NT2/D1 (cell line): ENCODE measurements around the gene DNAH8.

Experiments used
- DNase-seq: peaks from one replicate; pipeline ENCODE4 v3.0.0-alpha.2; 2011; ENCODE audit warnings: low read depth, low spot score
- H3K27me3 ChIP-seq: 2 replicates; pipeline ENCODE4 v1.6.0; 2011; ENCODE audit warnings: mild to moderate bottlenecking; ENCODE audit not compliant: insufficient read length, insufficient read depth
- H3K36me3 ChIP-seq: 2 replicates; pipeline ENCODE4 v1.6.1; 2011; ENCODE audit warnings: mild to moderate bottlenecking, low read length, mixed read lengths; ENCODE audit not compliant: insufficient read depth, insufficient read length
- H3K4me1 ChIP-seq: 2 replicates; pipeline ENCODE4 v1.5.1; 2011; ENCODE audit not compliant: insufficient read depth, insufficient read length
- H3K4me3 ChIP-seq: 2 replicates; pipeline ENCODE4 v1.5.1; 2011; ENCODE audit warnings: low read depth; ENCODE audit not compliant: insufficient read length
- H3K9ac ChIP-seq: 2 replicates; pipeline ENCODE4 v1.6.0; 2011; ENCODE audit warnings: low read depth; ENCODE audit not compliant: insufficient read length
- H3K9me3 ChIP-seq: 2 replicates; pipeline ENCODE4 v1.5.1; 2011; ENCODE audit warnings: mild to moderate bottlenecking, low read length; ENCODE audit not compliant: insufficient read depth
- SUZ12 ChIP-seq: IDR thresholded peaks from 2 replicates; pipeline ENCODE4 v1.6.1; 2011; ENCODE audit not compliant: insufficient read length, insufficient read depth; ENCODE audit errors: extremely low read depth
- YY1 ChIP-seq: IDR thresholded peaks from 2 replicates; pipeline ENCODE4 v1.6.1; 2011; ENCODE audit not compliant: insufficient read length, insufficient read depth
- ZNF274 ChIP-seq: IDR thresholded peaks from 2 replicates; pipeline ENCODE4 v1.6.1; 2011; ENCODE audit warnings: mild to moderate bottlenecking, low read depth, low read length

The DNAH8 gene

DNA sequence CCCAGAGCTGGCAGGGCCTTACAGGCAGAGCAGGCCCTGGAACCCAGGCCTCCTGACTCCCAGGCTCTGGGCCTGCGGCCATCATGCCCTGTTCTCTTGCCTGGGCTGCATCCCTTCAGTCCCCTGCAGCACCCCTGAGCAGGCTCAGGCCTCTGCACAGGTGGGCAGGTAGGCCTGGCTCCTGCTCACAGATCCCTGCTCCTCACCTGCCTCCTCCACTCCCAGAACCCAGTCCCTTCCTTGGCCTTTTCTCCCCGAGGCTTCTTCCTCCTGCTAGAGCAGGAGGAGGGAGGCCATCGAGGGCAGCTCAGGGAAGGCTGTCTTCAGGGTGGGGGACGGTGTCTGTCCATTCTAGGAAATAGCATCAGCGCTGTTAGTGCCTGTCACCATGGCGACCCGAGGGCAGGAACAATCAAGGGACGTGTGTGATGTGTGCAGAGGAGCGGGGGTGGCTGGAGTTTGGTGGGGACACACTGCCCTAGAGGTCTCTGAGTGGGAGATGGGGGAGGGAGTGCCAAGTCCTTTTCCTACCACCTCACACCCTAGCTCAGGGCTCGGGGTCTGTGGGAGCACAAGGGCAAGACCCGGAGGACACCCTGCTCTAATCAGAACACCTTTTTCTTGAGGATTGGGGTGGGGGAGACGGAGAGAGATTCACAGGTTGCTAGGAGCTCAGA lies 360.0 kb downstream of the DNAH8 start:
- no peak overlapping the region for H3K9ac ChIP-seq
- H3K4me1 ChIP-seq, result peaks cover 3% of the 10 kb centered on the region
- H3K4me3 ChIP-seq, result no peak overlapping the region
- no peak for DNase-seq
- no peak for TF ChIP-seq SUZ12
- no peak for TF ChIP-seq ZNF274
- TF ChIP-seq YY1, result no peak
- no peaks in the 10 kb centered on the region for H3K9me3 ChIP-seq
- H3K27me3 ChIP-seq, result no peaks in the 10 kb centered on the region
- no peaks in the 10 kb centered on the region for H3K36me3 ChIP-seq

DNA sequence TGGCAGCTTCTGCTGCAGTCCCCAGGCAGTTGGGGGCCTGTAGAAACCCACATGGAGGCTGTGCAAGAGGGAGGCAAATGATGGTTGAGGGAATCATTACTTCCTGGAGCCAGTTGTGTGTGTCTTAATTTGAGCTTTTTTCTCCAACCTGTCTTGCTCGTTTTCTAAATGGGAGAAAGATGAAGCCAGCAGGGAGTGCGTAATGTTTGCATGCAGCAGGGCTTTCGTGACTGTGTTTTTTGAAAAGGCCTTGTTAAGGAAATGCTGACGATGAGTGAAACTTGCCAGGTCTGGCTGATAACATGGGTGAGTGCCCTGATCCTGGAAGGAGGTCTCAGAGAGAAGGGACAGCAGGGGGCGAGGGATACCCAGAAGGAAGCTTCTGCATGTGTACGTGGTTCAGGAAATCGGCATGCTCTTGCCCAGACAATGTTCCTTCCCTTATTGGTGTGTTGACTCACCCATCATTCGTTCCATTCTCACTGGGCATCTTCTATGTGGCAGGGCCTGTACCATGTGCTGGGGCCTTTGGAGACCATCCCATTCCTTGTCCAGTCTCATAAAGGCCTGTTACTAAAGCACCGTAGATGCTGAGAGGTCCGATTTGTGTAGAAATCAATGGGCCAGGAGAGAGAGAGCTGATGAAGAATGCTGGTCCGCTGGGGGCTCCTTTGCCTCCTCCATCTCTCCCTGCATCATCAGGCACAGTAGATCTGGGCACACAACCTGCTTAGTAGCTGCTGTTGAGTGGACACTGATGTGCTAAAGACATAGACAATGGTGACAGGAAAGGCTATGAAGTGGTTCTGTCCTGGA lies 360.9 kb downstream of the DNAH8 start:
- TF ChIP-seq SUZ12 (no peak), YY1 (no peak), ZNF274 (no peak)

DNA sequence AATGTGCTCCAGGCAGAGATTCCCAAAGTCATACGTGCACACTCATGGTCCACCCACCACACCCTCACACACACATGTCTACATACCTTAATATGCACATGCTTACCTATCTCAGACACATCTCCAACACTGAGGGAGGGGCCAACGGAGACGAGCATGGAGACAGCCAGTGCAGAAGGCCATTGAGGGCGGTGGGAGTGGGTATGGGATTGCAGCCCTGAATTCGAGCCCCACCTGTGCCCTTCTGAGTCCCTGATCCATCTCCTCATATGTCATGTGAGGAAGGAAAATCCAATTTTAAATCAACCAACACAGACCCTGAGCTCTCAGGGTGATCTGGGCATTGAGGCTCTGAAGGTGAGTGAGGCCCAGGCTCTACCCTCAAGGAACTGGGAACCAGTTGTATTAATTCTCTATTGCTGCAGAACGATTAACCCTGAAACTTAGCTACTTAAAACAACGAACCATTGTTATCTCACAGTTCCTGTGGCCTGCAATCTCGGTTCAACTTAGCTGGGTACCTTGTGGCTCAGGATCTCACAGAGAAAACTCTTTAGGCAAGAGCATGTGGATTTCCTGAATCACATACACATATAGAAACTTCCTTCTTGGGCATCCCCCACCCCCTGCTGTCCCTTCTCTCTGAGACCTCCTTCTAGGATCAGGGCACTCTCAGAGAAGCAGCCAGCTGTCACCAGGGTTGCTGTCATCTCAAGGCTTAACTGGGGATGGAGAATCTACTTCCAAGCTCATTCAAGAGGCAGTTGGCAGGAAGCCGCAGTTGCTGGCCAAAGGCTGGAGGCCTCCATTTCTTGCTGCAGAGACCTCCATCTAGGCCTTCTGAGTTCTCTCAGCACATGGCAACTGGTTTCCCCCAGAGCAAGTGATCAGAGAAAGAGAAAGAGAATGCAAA lies 361.8 kb downstream of the DNAH8 start:
- H3K36me3 ChIP-seq, result no peaks in the 10 kb centered on the region
- H3K4me1 ChIP-seq, result peaks cover 3% of the 10 kb centered on the region
- H3K27me3 ChIP-seq, result no peaks in the 10 kb centered on the region
- no peak overlapping the region for H3K9ac ChIP-seq
- TF ChIP-seq ZNF274, result no peak
- no peak for TF ChIP-seq YY1
- TF ChIP-seq SUZ12, result no peak
- no peak for DNase-seq
- no peak overlapping the region for H3K4me3 ChIP-seq
- H3K9me3 ChIP-seq, result no peaks in the 10 kb centered on the region

More for the DNA sequence above, 360.9 kb downstream of the DNAH8 start:
- H3K9me3 ChIP-seq, result no peaks in the 10 kb centered on the region
- H3K36me3 ChIP-seq, result no peaks in the 10 kb centered on the region
- no peak for DNase-seq
- peaks cover 3% of the 10 kb centered on the region for H3K4me1 ChIP-seq
- H3K27me3 ChIP-seq, result no peaks in the 10 kb centered on the region
- no peak overlapping the region for H3K4me3 ChIP-seq
- H3K9ac ChIP-seq, result no peak overlapping the region

DNA sequence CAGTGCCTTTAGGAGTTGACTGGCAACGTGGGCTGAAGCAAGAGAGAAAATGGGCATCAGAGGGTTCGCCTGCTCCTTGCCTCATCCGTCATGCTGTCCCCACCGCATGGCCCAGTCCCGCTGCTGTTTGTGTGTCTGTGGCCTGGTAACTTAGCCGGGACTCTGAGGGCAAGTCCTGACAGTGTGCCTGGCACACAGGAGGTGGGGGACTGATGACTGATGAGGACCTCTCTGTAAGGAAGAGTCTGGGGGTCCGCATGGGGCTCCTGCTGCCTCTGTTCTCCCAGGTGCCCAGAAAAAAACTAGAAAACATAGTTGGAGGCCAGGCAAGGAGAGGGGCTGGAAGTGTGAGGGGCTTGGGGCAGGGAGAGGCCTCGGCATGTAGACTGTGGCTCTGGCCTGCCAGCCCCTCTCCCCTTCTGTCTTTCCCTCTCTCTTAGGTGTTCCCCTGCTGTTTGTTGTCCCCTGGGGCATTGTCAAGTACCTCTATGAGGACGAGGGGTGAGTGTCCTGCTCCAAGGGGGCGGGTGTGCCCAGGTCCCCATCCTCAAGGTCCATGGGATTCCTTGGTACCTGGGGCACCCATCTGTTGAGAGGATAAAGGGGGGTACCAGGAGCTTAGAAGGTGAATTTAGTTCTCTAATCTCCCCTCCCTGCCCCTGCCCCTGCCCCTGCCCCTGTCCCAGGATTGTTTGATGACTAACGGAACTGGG lies 362.9 kb downstream of the DNAH8 start:
- H3K9me3 ChIP-seq, result no peaks in the 10 kb centered on the region
- H3K4me1 ChIP-seq, result peaks cover 3% of the 10 kb centered on the region
- no peak overlapping the region for H3K4me3 ChIP-seq
- DNase-seq, result no peak
- no peaks in the 10 kb centered on the region for H3K36me3 ChIP-seq
- no peak overlapping the region for H3K9ac ChIP-seq
- no peaks in the 10 kb centered on the region for H3K27me3 ChIP-seq
- TF ChIP-seq YY1 (no peak), SUZ12 (no peak), ZNF274 (no peak)

DNA sequence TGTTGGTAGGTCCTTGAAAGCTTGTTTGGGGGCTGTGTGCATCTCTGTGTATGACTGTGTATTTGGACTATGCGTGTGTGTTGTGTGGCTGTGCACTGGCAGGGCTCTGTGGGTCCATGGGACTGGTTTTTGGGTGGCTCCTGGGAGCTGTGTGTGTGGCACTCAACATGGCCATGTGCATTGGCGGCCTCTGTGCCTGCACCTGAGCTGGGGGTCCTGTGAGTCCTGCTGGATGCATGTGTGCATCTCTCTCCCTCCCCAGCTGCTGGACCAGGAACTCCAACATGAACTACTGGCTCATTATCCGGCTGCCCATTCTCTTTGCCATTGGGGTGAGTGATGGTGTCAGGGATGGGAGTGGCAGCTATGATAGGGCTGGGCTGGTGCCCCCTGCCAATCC lies 363.6 kb downstream of the DNAH8 start:
- no peak for TF ChIP-seq ZNF274
- TF ChIP-seq YY1, result no peak
- no peak for TF ChIP-seq SUZ12
- no peaks in the 10 kb centered on the region for H3K27me3 ChIP-seq
- no peak overlapping the region for H3K9ac ChIP-seq
- H3K4me1 ChIP-seq, result peaks cover 3% of the 10 kb centered on the region
- no peaks in the 10 kb centered on the region for H3K36me3 ChIP-seq
- no peak for DNase-seq
- H3K4me3 ChIP-seq, result no peak overlapping the region
- H3K9me3 ChIP-seq, result no peaks in the 10 kb centered on the region

- peaks cover 3% of the 10 kb centered on the region for H3K4me1 ChIP-seq
- no peak overlapping the region for H3K4me3 ChIP-seq
- DNase-seq, result no peak
- TF ChIP-seq SUZ12, result no peak
- no peaks in the 10 kb centered on the region for H3K27me3 ChIP-seq
- no peak overlapping the region for H3K9ac ChIP-seq
- H3K9me3 ChIP-seq, result no peaks in the 10 kb centered on the region
- H3K36me3 ChIP-seq, result no peaks in the 10 kb centered on the region
Measured at GRCh38 chr6:39079197-39080125, 364.4 kb downstream of the DNAH8 start.
